ENCODE measurements around the gene ZACN. TPM values are rescaled to one million over a fixed set of nuclear protein-coding genes. Genes with fewer than 3 reads are reported as not detected.

The ZACN gene
- 0.18 to 0.84 TPM (median 0.26 TPM) in 5 replicates for total RNA-seq (2022; extraction: Qiagen RNA extraction; ENCODE audit: low read depth)

GRCh38 chr17:76078860-76079534 lies at the start of gene ZACN:
TSS of gene ZACN (plus strand) at chr17:76079182. CDS start at chr17:76079265, 83 bp downstream.

GRCh38 chr17:76072148-76072858 lies 6.7 kb upstream of the ZACN start, which contains the start of gene SRP68:
TSS of gene SRP68 (minus strand) at chr17:76072517. CDS start at chr17:76072491, 26 bp downstream.

DNA sequence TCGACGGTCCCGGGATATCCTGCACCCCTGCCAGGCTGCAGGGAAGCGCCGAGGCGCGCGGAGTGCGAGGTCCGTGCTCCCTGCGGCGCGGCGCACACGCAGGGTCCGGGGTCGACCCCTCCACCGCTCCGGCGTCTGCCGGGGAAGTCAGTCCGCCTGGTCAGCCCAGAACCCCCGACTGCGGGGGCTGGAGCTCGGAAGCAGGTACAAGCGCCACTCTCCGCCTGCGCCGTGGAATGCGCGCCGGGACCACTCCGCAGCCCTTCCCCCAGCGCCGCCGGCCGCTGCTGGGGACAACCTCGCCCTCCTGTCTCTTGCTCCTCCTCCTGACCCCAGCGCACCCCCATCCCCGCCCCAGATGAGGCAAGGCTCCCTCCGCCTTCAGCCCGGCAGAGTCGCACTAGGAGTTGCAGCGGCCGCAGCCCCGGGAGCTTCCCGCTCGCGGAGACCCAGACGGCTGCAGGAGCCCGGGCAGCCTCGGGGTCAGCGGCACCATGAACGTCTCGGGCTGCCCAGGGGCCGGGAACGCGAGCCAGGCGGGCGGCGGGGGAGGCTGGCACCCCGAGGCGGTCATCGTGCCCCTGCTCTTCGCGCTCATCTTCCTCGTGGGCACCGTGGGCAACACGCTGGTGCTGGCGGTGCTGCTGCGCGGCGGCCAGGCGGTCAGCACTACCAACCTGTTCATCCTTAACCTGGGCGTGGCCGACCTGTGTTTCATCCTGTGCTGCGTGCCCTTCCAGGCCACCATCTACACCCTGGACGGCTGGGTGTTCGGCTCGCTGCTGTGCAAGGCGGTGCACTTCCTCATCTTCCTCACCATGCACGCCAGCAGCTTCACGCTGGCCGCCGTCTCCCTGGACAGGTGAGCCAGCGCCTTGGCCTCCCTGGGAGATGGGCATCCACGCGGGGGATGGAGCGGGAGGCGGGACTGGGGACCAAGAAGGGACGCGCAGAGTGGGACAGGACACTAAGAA lies 4.3 kb upstream of the ZACN start, which contains the start of gene GALR2:
TSS of gene GALR2 (plus strand) at position 392 of the 974 bp plus-strand sequence. CDS start at position 495, 103 bp downstream.

DNA sequence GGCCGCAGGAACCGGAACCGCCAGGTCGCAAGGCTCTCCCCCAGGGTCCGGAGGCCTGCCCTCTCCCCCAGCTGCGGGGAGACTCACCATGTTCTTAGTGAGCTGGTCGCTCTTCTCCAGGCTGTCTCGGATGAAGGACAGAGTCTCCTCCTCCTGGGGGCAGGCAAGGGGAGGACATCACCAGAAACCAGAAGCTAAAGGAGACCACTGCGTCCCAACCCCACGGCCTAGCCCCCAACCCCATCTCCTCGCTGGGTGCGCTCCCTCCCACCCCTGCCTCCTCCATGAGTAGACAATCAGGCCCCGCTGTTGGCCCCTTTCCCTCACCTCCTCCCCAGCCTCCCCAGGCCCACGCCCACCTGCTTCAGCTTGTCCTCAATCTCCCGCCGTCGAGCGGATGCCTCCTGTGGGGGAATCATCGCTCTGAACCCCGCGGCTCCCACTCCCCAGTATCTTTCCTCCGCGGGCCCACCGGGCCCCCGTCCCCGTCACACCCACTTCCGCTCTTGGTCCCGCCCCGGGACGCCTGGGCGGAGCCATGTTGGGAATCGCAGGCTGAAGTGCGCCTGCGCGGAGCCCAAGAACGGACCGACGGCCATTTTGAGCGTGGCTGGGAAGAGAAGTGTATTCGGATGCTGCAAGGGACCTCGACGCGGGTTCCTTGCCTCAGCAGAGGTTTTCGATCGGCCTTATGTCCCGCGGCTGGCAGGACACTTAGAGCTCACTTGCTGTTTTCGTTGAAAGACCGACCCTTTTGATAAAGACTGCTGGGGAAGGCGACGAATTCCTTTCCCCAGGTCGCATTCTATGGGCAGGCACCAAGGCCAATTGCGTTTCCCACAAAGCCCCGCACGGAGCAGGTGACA lies 24.5 kb downstream of the ZACN start, which contains the start of gene EXOC7:
TSS of gene EXOC7 (minus strand) at position 514 of the 866 bp plus-strand sequence. CDS start at position 419, 95 bp downstream.

Other genes starting within 250 kb of the ZACN start
- 3.3 to 7.1 TPM (median 5.1 TPM) in 5 replicates for gene UNC13D, start 234.8 kb upstream of the ZACN start, total RNA-seq (2022; extraction: Qiagen RNA extraction; ENCODE audit: low read depth)
- 87.3 to 112 TPM (median 92.7 TPM) in 5 replicates for gene WBP2, start 223.8 kb upstream of the ZACN start, total RNA-seq (2022; extraction: Qiagen RNA extraction; ENCODE audit: low read depth)
- gene TRIM47, start 200.6 kb upstream of the ZACN start, total RNA-seq (2022; extraction: Qiagen RNA extraction; ENCODE audit: low read depth), result 117 to 177 TPM (median 163 TPM) in 5 replicates
- gene TRIM65, start 182.2 kb upstream of the ZACN start, total RNA-seq (2022; extraction: Qiagen RNA extraction; ENCODE audit: low read depth), result 25.7 to 47.8 TPM (median 39.1 TPM) in 5 replicates
- gene MRPL38, start 174.3 kb upstream of the ZACN start, total RNA-seq (2022; extraction: Qiagen RNA extraction; ENCODE audit: low read depth), result 79.6 to 127 TPM (median 121 TPM) in 5 replicates
- gene FBF1, start 138.1 kb upstream of the ZACN start, total RNA-seq (2022; extraction: Qiagen RNA extraction; ENCODE audit: low read depth), result 3.1 to 12.6 TPM (median 8.6 TPM) in 5 replicates
- 14.2 to 19.1 TPM (median 17.6 TPM) in 5 replicates for gene ACOX1, start 100.0 kb upstream of the ZACN start, total RNA-seq (2022; extraction: Qiagen RNA extraction; ENCODE audit: low read depth)
- 21.2 to 29.2 TPM (median 24.2 TPM) in 5 replicates for gene TEN1, start 99.9 kb upstream of the ZACN start, total RNA-seq (2022; extraction: Qiagen RNA extraction; ENCODE audit: low read depth)
- gene CDK3, start 78.3 kb upstream of the ZACN start, total RNA-seq (2022; extraction: Qiagen RNA extraction; ENCODE audit: low read depth), result 3.6 to 5.9 TPM (median 5.2 TPM) in 5 replicates
- 10.2 to 22.7 TPM (median 18.4 TPM) in 5 replicates for gene EVPL, start 51.9 kb upstream of the ZACN start, total RNA-seq (2022; extraction: Qiagen RNA extraction; ENCODE audit: low read depth)
- 74.3 to 88.7 TPM (median 83.4 TPM) in 5 replicates for gene SRP68, start 6.7 kb upstream of the ZACN start, total RNA-seq (2022; extraction: Qiagen RNA extraction; ENCODE audit: low read depth)
- gene GALR2, start 4.4 kb upstream of the ZACN start, total RNA-seq (2022; extraction: Qiagen RNA extraction; ENCODE audit: low read depth), result 0.27 to 2.0 TPM (median 1.7 TPM) in 5 replicates
- gene EXOC7, start 24.6 kb downstream of the ZACN start, total RNA-seq (2022; extraction: Qiagen RNA extraction; ENCODE audit: low read depth), result 54.8 to 70.2 TPM (median 67.2 TPM) in 5 replicates
- gene FOXJ1, start 62.1 kb downstream of the ZACN start, total RNA-seq (2022; extraction: Qiagen RNA extraction; ENCODE audit: low read depth), result 0.38 to 0.71 TPM (median 0.55 TPM) in 5 replicates
- gene RNF157, start 161.3 kb downstream of the ZACN start, total RNA-seq (2022; extraction: Qiagen RNA extraction; ENCODE audit: low read depth), result 8.0 to 10.1 TPM (median 8.6 TPM) in 5 replicates
- gene UBALD2, start 186.2 kb downstream of the ZACN start, total RNA-seq (2022; extraction: Qiagen RNA extraction; ENCODE audit: low read depth), result 47.5 to 118 TPM (median 102 TPM) in 5 replicates
- 0.31 to 1.5 TPM (median 1.4 TPM) in 5 replicates for gene QRICH2, start 229.1 kb downstream of the ZACN start, total RNA-seq (2022; extraction: Qiagen RNA extraction; ENCODE audit: low read depth)